ENCODE results near the gene DAP3.
"Not testable (repeated sequence)": the region's sequence is repeated elsewhere in the genome, so short reads cannot be mapped to it uniquely, and the experiment has no call there.

DAP3 gene

DNA sequence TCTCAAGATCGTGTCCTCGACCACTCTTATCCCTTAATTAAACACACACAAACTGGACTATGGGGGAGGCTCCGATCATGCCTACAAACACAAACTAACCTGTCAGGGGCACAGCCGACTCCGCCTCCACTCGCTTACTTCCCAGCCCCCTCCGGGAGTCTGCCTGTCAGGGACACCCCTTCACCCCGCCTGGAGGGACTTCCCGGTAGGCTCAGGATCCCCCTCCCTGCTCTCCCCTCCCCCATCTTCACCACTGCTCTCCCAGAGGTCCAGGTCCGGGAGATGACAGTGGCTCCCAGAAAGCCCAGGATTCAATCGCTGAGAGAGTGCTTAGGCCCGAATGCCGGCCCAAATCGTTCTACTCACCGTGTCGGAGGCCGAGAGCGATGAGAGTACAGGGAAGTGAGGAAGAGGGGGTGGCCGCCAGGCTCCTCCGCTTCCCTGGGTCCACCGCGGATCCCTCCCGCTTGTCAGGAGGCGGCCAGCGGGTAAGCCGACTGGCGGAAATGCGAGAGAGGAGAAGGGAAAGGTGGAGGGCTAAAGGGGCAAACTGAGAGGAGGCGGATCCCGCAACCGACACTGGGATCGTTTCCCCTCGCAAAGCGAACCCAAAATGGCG lies 1.1 kb upstream of the DAP3 start:
- DNase-seq (ENCODE audit: low spot score): peak; percentile 10

DNA sequence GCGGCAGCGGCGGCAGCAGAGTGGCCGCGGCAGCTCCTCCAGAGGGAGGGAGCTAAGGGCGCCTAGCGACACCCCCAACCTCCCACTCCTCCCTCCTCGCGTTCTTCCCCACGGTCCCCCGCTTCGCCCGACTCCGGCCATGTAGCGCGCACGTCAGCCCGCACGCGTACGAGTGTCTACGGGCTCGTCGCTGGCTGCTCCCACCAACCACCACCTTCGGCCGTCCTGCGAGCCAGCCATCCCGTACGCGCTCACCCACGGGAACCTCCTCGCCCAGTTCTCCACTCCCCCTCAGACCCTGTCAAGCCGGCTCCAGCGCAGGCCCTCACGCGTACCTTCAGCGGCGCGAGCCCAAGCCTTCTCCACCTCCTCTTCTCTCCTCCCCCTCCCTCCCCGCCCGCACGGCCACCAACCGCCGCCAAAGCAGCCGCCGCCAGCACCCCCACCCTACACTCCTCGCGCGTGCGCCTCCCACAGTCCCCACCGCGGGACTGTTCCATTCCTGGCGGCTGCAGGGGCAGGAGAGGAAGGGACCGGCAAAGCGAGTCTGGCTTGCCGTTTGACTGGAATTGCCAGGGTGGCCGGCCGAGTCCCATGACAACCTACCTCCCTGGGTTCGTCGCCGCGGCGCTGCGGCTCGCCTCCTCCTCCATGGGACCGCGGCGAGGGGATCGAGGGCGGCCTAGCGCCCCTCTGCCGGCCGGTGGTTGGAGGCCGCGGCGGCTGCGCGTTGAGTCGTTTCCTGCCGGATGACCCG lies 389 bp upstream of the DAP3 start, which contains the start of gene YY1AP1:
Gene YY1AP1, minus strand, starts transcription at position 451 of the 757 bp plus-strand sequence. CDS start 8,338 bp downstream, outside the sequence.
- peak; percentile 88 for DNase-seq (ENCODE audit: low spot score)

DNA sequence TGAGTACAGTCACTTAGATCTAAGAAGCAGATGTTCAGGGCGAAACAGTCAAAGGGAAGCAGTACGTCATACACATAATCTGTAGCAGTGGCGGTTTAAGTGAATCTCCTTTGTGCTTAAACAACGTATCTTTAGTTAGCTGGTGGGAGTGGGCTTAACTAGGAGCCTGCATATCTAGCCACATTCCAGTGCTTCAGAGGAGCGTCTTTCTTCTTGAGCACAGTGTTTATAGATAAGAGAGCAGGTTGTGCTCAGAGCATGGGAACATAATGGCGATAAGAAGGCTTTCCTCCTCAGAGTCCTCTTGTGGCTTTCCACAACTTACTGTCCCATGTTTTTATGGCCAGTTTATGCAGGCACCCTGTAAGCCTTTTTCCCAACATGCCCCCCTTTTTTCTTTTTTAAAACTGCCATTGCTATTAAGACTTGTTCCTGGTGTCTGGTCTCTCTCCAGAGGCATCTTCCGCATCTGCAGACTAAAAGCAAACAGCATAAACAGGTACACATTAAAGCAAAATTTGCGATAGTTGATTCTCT lies 3.2 kb downstream of the DAP3 start:
- no peak for DNase-seq (ENCODE audit: low spot score)

DNA sequence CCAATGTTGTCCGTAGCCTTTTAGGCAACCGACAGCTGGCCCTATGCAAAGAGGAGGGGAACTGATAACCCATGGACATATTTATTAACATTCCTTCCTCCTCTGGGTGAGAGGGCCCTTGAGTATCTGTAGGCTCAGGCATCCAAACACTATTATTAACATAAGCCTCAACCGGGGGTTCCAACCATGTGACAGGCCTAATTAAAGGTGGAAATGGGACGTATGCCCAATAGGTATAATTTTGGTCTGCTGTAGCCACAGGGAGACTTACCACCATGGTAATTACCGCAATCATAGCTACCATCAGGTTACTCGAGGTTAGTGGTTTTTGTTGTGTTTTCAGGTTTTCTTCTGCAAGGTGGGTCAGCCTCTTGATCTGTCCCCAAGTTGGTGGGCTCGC lies 5.3 kb downstream of the DAP3 start:
- no peak for DNase-seq (ENCODE audit: low spot score)

DNA sequence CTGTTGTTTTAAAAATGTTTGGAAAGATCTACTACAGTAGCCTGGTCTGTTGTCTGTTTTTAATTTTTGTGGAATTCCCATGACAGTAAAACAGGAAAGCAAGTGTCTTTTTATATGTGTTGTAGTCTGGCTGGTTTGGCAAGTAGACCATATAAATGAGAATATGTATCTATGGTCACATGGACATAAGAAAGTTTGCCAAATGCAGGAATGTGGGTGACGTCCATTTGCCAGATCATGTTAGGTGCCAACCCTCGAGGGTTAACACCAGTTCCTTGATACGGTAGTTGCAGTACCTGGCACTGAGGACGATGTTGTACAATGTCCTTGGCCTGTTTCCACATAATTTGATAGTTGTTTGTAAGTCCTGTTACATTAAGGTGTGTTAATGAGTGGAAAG lies 6.2 kb downstream of the DAP3 start:
- no peak for DNase-seq (ENCODE audit: low spot score)

DNA sequence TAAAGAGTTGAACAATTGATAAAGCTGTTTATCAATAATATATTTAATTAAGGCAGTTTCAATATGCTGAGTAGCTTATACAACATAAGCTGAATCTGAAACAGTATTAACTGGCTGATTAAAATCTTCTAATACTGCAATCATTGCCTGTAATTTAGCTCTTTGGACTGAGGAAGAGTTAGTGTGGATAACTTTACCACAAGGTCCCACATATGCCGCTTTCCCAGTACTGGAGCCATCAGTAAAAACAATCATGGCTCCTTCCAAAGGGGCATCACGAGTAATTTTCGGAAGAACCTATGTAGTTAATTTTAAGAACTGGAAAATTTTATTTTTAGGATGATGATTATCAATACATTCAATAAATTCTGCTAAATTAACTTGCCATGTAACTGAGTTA lies 6.7 kb downstream of the DAP3 start:
- no peak for DNase-seq (ENCODE audit: low spot score)

DNA sequence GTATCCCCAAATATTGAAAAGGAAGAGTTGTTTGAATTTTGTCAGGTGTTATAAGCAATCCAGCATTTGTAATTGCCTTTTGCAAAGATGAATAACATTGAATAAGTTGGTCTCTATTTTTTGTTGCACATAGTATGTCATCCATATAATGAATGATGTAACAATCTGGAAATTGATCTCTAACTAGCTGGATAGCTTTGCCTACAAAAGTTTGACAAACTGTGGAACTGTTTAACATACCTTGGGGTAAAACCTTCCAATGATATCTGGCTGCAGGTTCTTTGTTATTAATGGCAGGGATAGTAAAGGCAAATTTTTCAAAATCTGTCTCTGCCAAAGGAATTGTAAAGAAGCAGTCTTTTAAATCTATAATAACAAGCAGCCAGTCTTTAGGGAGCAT lies 7.6 kb downstream of the DAP3 start:
- DNase-seq (ENCODE audit: low spot score): no peak

DNA sequence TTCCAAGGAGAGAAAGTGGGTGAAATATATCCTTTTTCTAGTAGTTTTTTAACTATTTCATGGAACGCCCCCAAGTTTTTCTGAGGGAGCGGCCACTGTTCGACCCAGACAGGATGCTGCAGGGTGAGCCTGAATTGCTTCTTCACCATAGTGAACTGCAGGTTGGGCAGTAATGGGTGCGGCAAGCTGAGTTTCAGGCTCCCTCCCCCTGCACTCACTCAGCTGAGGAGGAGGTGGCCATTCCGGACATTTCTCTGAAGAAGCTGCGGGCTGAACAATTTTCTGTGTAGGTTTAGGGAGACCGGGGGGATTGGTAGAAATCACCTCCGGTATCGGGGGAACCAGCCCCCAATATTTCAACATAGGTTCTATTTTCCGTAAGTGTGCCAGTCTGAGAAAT lies 8.2 kb downstream of the DAP3 start:
- no peak for DNase-seq (ENCODE audit: low spot score)

DNA sequence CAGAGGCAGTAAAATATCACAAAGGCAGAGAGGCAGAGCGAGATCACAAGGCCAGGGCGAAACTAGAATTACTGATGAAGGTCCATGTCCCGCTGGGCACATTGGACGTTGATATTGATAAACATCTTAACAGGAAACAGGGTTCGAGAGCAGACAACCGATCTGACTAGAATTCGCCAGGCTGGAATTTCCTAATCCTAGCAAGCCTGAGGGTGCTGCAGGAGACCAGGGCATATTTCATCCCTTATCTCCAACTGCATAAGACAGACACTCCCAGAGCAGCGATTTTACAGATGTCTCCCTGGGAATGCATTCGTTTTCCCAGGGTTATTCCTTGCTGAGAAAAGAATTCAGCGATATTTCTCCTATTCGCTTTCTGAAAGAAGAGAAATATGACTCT lies 8.7 kb downstream of the DAP3 start:
- DNase-seq (ENCODE audit: low spot score): not testable (repeated sequence)

DNA sequence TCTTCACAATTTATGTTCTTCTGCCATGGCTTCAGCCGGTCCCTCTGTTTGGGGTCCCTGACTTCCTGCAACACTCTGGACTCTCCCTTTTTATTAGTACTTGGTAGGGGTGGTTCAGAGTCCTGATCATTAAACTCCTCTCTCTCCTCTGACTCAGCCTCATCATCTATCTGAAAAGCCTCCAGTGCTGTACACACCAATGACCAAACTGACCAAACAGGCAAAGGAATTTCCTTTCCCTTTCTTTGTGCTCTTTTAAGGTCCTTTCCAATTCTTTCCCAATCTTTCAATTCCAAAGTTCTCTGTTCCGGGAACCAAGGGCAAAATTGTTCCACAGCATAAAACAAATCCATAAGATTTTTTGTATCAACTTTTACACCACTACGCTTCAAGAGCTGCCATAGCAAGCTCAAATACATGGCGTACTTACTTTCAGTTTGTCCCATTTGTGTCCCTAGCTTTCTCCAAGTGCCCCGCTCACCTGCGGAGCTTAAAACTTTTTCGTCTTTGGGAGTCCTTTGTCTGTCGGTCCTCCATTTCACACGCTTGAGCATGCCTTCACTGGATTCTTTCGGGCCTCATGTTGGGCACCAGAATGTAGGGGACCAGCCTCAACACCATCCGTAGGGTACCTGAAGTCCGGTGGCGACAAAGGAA lies 9.6 kb downstream of the DAP3 start:
- no peak for DNase-seq (ENCODE audit: low spot score)

DNA sequence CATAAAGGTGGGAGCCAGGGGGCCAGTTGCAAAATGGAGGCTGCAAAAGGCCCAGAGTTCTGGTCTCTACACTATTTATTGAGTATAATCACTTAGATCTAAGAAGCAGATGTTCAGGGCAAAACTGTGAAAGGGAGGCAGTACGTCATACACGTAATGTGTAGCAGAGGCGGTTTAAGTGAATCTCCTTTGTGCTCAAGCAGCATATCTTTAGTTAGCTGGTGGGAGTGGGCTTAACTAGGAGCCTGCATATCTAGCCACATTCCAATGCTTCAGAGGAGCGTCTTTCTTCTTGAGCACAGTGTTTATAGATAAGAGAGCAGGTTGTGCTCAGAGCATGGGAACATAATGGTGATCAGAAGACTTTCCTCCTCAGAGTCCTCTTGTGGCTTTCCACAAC lies 10.2 kb downstream of the DAP3 start:
- not testable (repeated sequence) for DNase-seq (ENCODE audit: low spot score)

DNA sequence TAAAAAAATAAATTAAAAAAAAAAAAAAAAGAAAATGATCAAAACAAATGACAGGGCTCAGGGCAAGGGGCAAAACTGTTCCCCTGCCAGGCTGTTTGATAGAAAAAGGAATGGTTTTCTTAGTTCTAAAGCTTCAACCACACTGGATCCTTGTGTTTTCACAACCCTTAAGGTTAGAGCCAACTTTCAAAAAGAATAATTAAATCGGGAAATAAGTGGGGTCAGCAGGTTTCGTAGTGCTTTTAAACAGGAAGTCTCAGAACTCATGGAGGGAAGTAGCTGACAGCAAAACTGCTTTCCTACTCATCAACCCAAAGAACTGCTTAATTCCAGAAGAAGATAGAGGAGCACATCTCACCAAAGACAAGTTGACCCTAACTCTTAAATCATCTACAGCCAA lies 12.8 kb downstream of the DAP3 start:
- DNase-seq (ENCODE audit: low spot score): not testable (repeated sequence)

DNA sequence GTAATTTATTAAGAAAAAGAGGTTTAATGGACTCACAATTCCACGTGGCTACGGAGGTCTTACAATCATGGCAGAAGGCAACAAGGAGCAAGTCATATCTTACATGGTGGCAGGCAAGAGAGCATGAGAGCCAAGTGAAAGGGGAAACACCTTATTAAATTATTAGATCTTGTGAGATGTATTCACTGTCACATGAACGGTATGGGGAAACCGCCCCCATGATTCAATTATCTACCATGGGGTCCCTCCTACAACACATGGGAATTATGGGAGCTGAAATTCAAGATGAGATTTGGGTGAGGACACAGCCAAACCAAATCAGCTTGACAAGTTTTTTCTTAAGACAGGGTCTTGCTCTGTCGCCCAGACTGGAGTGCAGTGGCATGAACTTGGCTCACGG lies 14.3 kb downstream of the DAP3 start:
- no peak for DNase-seq (ENCODE audit: low spot score)

DNA sequence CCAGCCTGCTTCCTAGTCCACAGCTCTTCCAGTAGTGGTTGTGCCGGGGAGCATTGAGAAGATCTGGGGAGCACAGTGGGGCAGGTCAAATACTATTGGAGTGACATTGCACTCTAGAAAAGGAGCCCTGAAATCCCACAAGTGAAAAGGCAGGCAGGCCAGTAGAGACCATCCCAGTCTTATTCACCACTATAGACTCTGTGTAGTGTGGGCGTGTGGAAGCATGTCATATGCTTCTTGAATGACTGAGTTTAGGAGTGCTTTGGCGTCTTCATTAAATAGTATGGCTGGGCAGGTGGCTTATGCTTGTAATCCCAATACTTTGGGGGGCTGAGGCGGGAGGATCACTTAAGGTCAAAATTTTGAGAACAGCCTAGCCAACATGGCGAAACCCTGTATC lies 15.5 kb downstream of the DAP3 start:
- DNase-seq (ENCODE audit: low spot score): not testable (repeated sequence)

DNA sequence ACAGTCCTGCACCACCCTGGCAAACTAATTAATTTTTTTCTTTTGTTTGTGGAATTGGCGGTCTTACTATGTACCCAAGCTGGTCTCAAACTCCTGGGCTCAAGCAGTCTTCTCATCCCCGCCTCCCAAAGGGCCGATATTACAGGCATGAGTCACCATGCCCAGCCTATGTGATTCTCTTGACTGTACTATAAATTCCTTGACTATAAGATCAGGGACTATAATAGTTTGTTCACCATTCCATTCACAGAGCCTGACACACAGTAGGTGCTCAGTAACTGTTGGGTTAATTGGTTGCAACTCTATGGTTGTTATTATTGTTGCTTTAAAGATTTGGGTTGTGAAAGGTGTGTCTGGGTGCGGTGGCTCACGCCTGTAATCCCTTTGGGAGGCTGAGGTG lies 17.2 kb downstream of the DAP3 start:
- DNase-seq (ENCODE audit: low spot score): no peak

DNA sequence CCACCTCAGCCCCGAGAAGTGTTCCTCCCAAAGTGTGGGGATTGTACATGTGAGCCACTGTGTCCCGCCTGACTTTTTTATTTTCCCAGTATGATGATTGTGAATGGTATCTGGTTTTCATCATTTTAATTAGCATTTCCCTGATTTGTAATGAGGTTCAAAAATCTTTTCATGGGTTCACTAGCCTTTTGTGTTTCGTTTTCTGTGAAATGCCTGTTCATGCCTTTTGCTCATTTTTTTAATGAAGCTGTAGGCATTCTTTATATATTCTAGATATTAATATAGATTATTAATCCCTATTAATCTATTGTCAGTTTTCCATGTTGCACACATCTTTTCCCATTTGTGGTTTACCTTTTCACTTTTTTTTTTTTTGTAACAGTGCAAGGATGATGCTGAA lies 20.5 kb downstream of the DAP3 start:
- no peak for DNase-seq (ENCODE audit: low spot score)

DNA sequence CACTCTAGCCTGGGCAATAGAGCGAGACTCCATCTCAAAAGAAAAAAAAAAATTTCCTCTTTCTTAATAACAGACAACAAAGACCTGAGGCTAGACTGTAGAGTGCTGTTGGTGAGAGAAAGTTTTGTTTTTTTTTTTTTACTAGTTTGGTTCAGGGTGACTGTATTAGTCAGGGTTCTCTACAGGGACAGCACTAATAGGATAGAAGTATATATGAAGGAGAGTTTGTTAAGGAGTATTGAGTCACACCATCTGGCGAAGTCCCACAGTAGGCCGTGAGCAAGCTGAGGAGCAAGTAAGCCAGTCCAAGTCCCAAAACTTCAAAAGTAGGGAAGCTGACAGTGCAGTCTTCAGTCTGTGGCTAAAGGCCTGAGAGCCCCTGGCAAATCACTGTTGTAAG lies 22.6 kb downstream of the DAP3 start:
- DNase-seq (ENCODE audit: low spot score): not testable (repeated sequence)

DNA sequence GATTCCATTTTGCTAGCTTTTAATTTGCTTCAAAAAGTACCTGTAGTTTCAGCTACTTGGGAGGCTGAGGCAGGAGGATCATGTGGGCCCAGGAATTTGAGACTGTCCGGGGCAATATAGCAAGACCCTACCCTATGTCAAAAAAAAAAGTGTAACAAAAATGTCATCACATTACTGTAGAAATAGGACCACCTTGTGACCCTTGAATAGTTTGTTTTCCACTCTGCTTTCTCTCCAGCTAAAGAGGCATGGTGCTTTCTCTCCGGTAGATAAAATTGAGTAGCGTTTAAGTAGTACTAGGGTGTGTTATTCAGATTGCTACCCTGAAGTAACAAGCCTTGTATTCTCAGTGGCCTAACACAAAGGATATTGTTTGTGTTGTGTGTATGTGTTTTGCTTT lies 23.7 kb downstream of the DAP3 start:
- not testable (repeated sequence) for DNase-seq (ENCODE audit: low spot score)

DNA sequence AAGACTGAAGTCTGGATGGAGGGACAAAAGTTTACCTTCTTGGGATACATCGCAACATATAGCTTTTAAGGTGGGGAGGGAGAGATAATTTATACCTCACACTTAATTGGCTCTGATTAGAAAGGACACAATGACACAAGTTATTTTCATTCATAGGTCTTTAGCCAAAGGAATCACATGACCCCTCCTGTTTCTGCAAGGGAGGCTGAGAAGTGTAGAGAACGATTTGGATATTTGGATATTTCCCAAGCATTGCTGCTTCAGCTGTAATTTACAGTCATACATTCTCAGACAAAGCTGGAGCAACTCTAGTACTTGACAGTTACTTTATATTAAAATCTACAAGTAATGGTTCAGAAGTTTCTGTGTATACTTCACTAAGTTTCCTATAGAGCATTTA lies 24.2 kb downstream of the DAP3 start:
- DNase-seq (ENCODE audit: low spot score): no peak

DNA sequence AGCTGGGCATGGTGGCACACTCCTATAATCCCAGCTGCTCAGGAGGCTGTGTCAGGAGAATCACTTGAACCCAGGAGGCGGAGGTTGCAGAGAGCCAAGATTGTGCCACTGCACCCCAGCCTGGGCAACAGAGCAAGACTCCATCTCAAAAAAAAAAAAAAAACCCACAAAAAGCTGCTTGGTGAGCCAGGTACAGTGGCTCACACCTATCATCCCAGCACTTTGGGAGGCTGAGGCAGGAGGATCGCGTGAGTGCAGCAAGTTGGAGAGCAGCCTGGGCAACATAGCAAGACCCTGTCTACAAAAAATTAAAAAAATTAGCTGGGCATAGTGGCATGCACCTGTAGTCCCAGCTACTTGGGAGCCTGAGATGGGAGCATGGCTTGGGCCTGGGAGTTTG lies 26.2 kb downstream of the DAP3 start:
- DNase-seq (ENCODE audit: low spot score): not testable (repeated sequence)

DNA sequence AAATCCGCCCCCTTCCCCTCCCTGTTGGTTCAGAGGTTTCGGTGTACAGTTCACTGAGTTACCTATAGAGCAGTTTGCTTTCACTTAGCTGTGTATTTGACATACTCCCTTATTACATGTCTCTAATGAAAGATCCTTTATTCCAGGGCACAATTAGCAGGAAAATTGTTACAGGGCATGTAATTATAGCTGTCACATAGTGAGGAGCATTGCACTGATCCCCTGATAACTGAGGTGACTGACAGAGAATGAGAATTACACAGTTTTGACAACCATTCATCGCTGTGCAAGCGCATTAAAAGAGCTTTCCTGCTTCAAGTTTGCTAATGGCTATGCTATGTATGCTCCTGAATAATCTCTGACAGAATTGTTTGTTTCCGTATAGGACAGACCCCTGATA lies 26.9 kb downstream of the DAP3 start:
- DNase-seq (ENCODE audit: low spot score): no peak

DNA sequence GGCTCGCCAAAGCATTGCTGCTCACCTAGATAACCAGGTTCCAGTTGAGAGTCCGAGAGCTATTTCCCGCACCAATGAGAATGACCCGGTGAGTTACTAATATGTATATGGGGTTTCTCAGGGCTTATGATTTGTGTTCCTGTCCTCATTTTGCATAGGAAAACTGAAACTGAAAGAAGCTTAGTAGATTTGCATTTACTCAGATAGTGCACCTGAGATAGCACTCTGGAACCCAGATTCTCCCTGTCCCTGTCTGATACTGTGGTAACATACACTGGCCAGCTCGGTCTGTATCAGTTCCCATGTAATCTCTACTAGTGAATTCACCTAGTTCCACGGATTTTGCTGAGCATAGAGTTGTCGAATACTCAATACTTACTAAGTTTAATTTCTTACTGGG lies 28.1 kb downstream of the DAP3 start:
- DNase-seq (ENCODE audit: low spot score): no peak

DNA sequence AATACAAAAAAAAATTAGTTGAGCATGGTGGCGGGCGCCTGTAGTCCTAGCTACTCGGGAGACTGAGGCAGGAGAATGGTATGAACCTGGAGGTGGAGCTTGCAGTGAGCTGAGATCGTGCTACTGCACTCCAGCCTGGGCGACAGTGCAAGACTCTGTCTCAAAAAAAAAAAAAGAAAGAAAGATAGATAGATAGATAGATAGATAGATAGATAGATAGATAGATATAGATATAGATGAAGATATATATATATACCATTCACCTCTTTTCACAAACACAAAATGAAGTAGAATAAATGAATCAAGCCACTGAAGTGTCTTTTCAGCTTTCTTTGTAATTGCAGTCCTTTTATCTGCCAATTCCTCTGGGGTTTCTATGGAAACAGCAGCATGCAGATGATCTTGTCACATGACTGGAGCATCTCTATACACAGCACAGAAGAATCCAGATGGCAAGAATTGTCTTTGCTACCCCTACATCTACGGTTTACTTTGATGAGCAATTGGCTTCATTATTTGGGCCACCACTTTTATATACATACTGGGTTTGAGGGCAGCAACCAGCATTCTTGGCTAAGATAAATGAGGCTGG lies 29.7 kb downstream of the DAP3 start:
- DNase-seq (ENCODE audit: low spot score): not testable (repeated sequence)
